Measurements from ENCODE around the gene EIF4E2.

DNA sequence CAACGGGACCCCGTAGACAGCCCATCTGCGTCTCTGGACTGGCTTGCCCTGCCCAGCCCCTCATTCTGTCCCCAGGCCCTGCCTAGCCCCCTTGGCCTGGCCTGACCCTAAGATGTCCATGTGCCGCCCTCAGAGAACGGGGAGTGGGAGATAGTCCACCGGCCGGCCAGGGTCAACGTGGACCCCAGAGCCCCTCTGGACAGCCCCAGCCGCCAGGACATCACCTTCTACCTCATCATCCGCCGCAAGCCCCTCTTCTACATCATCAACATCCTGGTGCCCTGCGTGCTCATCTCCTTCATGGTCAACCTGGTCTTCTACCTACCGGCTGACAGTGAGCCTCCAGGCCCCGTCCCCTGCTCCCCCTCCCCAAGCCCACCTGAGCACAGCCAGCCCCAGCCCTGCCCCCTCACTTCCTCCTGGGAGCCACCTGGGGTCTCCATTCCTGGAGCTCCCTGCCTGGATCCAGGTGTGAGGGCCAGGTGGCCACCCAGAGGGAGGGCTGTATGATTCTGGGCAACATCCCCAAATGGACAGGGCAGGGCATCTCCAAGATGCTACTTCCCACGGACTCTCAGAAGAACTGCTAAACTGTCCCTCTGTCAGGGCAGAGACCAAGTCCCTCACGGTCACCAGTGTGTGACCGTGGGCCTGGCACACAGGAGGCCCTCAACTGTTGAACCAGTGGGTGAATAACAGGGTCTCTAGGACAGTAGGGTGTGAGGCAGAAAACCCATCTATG is 20.5 kb upstream of the EIF4E2 start:
- TF ChIP-seq, protein P1, sequence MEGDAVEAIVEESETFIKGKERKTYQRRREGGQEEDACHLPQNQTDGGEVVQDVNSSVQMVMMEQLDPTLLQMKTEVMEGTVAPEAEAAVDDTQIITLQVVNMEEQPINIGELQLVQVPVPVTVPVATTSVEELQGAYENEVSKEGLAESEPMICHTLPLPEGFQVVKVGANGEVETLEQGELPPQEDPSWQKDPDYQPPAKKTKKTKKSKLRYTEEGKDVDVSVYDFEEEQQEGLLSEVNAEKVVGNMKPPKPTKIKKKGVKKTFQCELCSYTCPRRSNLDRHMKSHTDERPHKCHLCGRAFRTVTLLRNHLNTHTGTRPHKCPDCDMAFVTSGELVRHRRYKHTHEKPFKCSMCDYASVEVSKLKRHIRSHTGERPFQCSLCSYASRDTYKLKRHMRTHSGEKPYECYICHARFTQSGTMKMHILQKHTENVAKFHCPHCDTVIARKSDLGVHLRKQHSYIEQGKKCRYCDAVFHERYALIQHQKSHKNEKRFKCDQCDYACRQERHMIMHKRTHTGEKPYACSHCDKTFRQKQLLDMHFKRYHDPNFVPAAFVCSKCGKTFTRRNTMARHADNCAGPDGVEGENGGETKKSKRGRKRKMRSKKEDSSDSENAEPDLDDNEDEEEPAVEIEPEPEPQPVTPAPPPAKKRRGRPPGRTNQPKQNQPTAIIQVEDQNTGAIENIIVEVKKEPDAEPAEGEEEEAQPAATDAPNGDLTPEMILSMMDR (IDR thresholded peaks at IDR 0.05; ENCODE audit: insufficient read depth, low read depth, low read length), result no peak
- no peak for TF ChIP-seq EZH2 (IDR thresholded peaks at IDR 0.05; ENCODE audit: insufficient read depth, low read length)

All from astrocyte (in vitro differentiated cells and primary cell).